ENCODE data around the gene HP1BP3.
"Not testable (repeated sequence)": the region's sequence is repeated elsewhere in the genome, so short reads cannot be mapped to it uniquely, and the experiment has no call there.

HP1BP3 gene

GRCh38 chr1:20726118-20726911 lies 60.8 kb downstream of the HP1BP3 start:
- DNase-seq, result no peak

DNA sequence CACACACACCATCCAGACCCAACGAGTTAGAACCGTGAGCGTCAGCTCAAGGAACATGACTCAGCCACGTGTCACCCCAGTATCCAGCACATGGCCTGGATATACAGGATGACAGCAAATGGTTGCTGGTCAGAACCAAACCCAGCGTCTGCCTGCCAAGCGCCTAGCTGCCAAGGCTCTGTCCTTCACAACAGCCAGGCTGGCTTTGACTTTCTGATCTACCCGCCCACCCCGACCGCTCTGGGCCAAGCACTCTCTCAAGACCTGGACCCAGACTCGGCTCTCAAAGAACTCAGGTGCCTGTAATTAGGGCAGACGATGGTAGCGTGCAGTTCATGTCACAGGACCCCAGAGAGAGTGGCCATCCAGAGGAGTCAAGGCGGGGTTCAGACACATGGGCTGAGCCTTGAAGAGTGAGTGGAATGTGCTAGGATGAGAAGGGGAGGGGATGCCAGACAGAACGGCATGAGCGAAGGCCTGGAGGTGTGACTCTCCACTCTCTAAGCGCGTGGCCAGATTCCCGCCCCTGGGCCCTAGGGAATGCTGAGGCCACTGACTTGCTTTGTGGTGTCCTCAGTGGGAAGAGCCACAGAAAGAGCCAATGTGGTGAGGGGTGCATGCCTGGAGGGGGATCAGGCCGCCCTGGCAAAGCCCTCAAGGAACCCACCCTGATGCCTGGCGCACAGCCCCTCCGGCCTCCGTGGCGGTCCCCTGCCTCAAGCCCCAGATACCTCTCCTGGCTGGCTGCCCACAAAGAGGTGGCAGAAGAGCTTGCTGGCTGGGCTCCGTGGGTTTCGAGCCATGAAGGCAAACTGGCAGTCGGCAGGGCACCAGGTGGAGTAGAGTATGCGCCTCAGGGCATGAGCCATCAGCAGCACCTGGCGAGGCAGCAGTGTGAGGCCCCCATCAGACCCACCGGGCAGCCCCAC lies 61.7 kb downstream of the HP1BP3 start:
- DNase-seq, result no peak

DNA sequence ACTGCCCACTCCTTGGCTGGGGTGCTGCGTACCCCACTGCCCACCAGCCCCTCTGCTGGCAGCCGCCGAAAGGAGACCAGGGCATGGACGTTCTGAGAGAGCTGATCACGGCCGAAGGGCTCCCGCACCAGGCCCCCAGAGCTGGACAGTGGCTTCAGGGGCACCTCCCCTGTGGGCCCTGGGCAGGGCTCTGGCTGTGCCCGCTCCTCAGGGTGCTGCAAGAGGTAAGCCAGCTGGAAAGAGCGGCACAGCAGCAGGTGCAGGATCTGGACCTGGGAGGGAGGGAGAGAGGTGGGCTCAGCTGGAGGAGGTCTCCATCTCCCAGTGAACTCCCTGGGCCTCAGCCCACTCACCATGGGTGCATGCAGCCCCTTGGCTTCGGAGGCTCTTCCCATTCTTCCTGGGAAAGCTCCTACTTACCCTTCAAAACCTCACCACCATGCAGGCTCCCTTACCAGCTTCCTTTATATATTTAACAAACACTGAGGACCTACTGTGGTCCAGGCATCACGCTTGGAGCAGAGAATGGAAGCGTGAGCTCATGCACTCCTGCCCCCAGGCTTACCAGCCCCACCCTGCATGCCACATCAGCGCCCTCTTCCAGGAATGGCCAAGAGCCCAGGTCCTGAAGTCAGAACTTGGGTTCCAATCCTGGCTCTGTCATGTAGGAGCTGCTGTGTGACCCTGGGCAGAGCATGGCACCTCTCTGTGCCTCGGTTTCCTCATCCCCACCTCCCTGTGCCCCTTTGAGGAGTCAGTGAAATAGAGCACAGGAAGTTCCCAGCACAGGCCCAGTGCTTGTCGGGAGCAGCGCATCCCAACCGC lies 62.5 kb downstream of the HP1BP3 start:
- no peak for DNase-seq

DNA sequence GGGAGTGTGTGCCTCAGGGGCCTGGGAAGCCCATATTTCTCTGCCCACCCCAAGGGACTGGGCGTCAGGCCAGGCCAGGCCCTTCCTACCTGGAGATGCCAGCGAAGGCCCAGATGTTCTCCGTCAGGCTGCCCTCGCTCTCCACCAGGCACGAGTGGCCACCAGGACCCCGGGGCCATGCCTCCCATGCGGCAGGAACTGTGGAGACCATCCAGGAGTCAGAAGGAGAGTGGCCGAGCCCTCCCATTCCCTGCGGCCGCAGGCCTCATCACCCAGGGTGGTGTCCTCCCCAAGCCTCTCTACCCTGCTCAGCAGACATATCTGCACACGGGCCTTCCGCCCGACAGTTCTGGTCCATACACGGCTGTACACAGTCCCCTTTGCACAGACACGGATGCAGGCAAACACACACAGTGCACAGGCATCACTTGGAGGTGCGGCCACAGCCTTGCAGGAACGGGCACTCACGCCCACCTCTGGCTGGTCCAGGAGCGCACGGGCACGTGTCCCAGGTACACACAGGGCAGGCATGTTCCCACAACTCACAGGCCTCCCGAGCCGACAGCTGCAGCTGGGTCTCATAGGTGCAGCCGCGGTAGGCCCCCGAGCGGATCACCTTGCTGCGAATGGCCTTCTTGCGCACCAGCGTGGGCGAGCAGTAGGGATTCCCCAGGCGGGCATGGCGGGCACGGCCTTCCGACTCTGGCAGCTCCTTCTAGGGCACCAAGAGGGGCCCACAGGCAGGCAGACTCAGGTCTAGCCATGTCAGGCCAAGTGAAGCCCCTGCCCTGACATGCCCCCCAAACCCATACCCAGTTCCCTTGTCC lies 63.4 kb downstream of the HP1BP3 start:
- DNase-seq, result no peak

GRCh38 chr1:20723159-20723536 lies 64.0 kb downstream of the HP1BP3 start:
- DNase-seq, result no peak

DNA sequence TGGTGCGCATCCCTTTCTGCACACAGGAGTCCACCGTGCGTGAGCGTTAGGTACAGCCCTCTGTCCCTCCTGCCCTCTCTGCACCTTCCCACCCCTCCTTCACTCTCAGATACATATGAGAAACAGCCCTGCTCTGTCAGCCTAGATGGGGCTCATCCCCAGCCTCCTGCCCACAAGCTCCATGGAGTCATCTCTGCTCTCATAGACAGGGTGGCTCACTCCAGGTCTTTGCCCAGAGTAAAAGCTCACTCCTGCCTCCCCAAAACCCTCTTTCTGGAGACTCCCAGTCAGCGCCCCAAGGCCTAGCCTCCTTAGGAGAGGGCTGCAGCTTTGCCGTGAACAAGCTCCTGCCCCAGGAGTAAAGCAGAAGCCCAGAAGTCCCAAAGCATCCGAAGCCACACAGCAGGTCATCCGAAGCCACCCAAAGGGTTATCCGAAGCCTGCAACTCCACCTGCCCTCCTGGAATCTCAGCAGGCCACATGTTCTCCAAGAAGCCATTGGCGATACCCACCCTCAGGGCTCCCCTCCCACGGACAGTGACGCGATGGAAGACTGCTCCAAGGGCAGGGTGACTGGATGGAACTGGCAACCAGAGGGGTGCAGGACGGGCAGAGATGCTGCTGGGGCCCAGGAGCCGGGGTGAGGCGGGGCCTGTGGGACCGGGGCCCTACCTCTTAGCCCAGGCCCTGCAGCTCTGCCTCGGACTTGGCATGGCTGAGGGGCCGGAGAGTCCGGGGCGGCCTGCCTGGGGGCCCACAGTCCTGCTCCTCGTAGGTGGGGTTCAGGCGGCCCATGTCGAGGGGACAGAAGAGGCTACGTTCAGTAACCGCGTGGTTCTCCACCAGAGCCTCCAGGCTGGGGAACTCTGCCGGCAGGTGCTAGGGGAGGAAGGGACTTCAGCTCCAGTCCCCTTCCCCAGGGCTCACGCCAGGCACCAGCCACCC lies 65.7 kb downstream of the HP1BP3 start:
- DNase-seq, result peak; percentile 9

DNA sequence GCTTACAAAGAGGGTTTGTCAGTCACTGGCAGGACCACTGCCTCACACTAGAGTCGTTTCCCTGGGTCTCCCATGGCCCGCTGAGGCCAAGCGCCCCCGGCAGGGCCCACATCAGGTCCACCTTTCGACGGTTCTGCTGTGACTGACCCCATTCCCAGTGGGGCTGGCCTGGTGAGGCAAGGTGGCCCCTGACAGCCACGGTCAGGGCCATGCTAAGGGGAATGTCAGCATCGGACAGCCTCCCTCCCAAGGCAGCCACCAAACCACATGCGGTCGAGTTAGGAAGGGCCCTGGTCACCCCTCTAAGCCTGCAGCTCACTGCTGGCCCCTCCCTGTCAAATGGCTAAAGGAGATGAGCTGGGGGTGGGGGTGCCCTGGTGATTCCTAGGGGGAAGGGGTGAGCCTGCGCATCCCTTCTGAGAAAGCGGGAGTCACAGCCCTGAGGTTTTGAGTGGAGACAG lies 66.4 kb downstream of the HP1BP3 start:
- DNase-seq, result peak; percentile 2

GRCh38 chr1:20719871-20720620 lies 67.1 kb downstream of the HP1BP3 start:
- DNase-seq, result peak; percentile 13

- peak; percentile 15 for DNase-seq
These were observed 67.8 kb downstream of the HP1BP3 start for GRCh38 chr1:20719261-20719660.

GRCh38 chr1:20718343-20718882 lies 68.7 kb downstream of the HP1BP3 start:
- DNase-seq, result not testable (repeated sequence)

DNA sequence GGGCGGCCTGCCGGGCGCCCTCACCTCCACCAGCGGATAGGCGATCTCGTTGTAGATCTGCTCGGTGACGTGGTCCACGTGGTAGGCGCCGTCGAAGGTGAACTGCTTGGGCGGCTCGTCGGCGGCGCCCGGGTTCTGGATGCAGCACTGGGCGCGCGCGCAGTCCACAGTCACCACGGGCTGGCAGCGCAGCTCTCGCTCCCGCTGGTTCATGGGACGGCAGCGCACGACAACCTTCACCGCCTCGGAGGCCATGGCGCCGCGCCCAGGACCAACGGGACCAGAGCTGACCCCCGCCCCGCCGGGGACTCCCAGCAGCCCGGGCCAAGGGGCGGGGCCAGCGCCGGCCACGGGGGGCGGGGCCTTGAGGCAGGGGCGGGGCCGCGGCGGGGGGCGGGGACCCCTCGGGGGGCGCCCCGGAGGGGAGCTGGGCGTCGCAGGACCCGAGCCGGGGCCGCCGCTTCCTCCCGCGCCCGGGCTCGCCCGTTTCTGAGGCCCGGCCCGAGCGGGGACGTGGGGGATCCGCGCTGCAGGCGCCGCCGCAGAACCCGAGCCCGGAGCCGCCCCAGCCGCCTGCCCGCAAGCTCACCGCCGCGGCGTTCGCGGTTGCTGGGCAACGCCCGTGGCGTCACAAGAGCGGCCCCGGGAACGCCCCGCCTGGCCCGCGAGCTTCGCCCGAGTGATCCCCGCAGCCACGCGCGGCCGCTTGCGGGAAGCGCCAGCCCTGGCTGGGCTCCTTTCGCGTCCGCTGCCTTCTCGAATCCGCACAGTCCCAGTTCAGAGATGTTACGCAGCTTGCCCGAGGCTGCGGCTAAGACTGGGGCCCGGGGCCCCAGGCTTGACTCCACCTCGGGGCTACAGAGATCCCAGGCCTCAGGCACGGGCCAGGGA lies 69.4 kb downstream of the HP1BP3 start, which contains the start of gene KIF17:
TSS of gene KIF17 (minus strand) at position 556 of the 891 bp plus-strand sequence. CDS start at position 255, 301 bp downstream.
- peak; percentile 76 for DNase-seq

- DNase-seq, result no peak
These were observed 70.9 kb downstream of the HP1BP3 start for GRCh38 chr1:20716232-20716631.

DNA sequence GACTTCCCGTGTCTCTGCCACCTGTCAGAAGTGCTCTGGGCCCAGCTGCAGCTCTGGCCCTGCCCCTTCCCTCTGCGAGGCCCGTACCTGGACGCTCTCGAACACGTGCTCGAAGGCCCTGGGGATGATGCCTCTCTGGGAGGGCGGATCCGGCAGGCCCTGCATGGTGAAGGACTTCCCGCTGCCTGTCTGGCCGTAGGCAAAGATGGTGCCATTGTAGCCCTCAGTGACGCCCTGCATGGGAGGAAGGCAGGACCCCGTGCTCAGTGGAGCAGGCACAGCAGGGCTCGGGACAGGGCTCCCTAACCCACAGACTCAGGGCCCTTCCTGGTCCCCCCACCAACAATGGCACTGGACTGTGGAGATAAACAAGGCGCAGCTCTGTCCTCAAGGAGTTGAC lies 71.7 kb downstream of the HP1BP3 start:
- no peak for DNase-seq

- no peak for DNase-seq
These were observed 73.7 kb downstream of the HP1BP3 start for GRCh38 chr1:20713440-20713839.

DNA sequence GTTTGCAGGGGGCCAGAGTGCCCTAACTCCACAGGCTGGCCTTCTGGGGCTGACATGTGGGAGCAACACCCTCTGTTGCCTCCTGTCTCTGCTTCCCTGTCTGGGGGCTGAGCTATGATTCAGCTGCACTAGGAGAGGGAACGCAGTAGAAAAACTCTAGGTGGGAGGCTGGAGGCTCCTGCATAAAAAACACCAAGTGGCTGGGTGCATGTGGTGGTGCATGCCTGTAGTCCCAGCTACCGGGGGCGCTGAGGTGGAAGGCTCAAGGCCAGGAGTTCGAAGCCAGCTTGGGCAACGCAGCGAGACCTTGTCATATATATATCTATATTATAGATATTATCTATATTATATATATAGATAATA lies 74.9 kb downstream of the HP1BP3 start:
- DNase-seq, result no peak

DNA sequence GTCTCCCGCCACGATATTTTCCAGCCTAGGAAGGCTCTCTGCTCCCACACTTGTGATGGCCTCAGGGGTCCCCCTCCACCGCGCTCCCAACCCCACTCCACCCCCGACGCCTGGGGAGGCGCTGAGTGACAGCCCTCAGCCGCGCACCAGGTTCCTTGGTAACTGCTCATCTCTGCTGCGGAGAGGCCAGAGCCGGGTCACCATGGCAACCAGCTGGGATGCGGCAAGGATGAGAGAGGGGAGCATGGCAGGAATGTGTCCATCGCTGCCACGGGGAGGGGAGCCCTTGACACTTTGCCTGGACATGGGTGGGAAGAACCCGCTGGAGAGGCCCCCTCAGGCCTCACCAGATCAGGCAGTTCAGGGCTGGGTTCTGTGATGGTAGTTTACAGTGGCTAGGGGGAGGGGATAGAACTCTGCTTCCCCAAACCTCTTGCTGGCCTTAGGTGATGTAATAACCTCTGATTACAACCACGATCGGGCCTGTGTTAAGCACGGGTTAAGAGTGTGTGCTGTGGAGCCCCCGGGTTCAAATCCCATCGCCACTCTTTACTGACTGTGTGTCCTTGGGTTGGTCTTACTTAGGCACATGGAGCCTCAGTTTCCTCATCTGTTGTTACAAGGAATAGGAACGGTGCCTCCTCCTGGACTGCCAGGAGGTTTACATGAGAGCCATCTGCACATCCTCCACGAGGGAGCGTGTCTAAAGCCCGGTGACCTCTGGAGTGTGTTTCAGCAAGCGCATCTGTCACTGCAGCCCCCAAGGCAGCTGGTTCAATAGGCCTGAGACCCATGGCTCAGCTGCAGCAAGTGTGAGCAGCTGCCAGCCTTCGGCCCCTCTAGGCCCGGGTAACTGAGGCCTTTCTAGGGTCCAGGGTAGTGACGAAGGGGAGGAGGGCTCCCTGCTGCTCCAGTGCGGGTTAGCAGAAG lies 75.6 kb downstream of the HP1BP3 start:
- DNase-seq, result no peak

All from activated T-cell treated with anti-CD3 and anti-CD28 coated beads, Interleukin-2, amount 50 U/mL, for 1 hour (primary cell).